Measurements from ENCODE around the gene RAVER2.

RAVER2 gene

DNA sequence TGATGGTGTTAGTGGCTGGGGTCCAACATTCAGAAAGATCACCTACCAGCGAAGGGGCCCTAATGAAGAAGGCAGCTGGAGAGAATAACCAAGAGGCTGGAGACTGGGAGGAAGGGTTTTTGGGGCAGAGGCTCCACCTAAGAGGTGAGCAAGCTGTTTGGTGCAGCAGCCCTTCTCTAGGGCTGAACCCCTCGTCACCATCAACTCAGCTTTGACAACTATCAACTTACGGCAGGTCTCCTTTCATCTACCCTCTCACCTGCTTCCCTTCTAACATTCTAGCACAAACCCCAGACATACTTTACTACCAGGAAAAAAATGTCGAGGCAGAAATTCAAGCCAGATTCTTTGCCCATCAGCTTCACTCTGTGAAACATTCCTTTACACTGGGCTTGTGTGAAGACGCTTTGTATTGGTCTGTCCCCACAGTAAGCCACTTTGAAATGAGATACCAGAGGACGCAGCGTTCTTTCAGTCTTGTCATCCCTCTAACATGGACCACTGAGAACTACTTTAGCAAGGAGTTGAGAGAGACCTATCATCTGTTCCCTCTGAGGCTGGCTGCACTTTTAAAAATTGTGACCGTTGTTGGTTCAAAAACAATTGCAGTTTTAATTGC, 84.6 kb downstream of the RAVER2 start:
- DNase-seq (ENCODE audit: insufficient read length, low spot score), result no peak
- TF ChIP-seq, protein P1, sequence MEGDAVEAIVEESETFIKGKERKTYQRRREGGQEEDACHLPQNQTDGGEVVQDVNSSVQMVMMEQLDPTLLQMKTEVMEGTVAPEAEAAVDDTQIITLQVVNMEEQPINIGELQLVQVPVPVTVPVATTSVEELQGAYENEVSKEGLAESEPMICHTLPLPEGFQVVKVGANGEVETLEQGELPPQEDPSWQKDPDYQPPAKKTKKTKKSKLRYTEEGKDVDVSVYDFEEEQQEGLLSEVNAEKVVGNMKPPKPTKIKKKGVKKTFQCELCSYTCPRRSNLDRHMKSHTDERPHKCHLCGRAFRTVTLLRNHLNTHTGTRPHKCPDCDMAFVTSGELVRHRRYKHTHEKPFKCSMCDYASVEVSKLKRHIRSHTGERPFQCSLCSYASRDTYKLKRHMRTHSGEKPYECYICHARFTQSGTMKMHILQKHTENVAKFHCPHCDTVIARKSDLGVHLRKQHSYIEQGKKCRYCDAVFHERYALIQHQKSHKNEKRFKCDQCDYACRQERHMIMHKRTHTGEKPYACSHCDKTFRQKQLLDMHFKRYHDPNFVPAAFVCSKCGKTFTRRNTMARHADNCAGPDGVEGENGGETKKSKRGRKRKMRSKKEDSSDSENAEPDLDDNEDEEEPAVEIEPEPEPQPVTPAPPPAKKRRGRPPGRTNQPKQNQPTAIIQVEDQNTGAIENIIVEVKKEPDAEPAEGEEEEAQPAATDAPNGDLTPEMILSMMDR (IDR thresholded peaks at IDR 0.05; ENCODE audit: insufficient read depth, missing control alignments), result no peak
- no peak for FAIRE-seq

DNA sequence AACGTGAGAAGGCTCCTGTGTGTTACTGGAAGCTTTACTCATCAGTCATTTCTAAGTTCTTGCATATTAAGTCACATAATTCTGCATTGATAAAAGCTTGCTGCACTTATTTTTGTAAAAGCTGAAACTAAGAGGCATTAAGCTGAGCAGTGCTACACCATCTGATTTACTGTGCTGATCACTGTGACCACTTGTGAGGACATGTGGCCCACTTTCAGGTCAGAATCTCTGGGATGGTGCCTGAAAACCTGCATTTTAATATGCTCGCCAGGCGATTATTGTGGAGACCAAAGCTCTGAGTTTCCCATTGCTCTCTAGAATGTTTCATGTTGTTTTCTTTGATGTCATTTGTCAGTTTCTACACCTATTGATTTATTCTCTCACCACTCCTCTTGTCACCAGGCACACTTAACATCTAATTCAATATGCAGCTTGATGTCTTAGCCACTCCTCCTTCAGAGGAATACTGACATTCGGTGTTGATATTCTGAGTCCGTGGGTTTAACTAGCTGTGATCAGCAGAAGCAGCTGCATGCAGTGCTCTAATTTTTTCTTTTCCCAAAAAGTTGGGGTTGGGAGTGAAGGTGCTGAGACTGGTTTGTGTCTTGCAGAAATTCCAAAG, 85.3 kb downstream of the RAVER2 start:
- no peak for FAIRE-seq
- TF ChIP-seq, protein P1 (IDR thresholded peaks at IDR 0.05; ENCODE audit: insufficient read depth, missing control alignments), result no peak
- no peak for DNase-seq (ENCODE audit: insufficient read length, low spot score)

GRCh38 chr1:64834734-64835133, 89.9 kb downstream of the RAVER2 start:
- TF ChIP-seq, protein P1 (IDR thresholded peaks at IDR 0.05; ENCODE audit: insufficient read depth, missing control alignments), result no peak
- no peak for FAIRE-seq
- DNase-seq (ENCODE audit: insufficient read length, low spot score), result no peak

GRCh38 chr1:64836802-64837201, 91.9 kb downstream of the RAVER2 start:
- TF ChIP-seq, protein P1 (IDR thresholded peaks at IDR 0.05; ENCODE audit: insufficient read depth, missing control alignments), result no peak
- FAIRE-seq (no peak), DNase-seq (ENCODE audit: insufficient read length, low spot score) (no peak)

DNA sequence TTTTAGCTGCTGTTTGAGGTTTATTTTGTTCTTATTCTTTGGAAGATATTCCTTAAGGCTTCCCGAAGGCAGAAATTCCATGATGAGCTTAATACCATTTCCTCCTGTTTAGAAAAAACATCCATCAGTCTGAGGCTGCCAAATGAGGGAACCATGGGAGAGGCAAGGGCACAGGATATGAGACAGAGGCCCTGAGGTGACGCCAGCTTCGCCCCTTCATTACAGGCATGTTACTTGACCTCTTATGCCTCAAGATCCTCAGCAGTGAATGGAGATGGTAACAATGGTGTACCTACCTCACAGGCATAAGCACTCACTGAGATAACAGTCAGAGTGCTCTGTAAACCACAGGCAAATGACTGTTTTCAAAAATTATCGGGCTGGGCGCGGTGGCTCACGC, 93.6 kb downstream of the RAVER2 start:
- FAIRE-seq (no peak), DNase-seq (ENCODE audit: insufficient read length, low spot score) (no peak)
- TF ChIP-seq, protein P1 (IDR thresholded peaks at IDR 0.05; ENCODE audit: insufficient read depth, missing control alignments), result no peak

DNA sequence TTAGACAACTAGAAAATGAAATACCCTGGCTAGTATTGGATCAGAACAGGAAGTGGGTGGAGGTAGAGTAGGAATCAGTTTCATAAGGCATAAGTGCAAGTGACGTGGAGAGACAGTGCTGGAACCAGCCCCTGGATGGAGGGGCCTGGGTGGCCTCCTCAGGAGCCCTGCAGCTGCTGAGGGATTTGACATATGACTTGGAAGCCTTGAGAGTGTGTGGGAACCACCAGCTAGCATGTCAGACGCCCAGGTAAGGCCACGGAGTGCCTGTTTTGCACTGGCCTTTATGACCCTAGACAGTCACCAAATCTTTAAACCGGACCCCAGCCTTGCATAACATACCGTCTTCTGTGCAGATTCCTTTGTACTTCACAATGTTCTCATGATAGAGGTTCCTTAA, 94.4 kb downstream of the RAVER2 start:
- FAIRE-seq (no peak), DNase-seq (ENCODE audit: insufficient read length, low spot score) (no peak)
- TF ChIP-seq, protein P1 (IDR thresholded peaks at IDR 0.05; ENCODE audit: insufficient read depth, missing control alignments), result no peak

DNA sequence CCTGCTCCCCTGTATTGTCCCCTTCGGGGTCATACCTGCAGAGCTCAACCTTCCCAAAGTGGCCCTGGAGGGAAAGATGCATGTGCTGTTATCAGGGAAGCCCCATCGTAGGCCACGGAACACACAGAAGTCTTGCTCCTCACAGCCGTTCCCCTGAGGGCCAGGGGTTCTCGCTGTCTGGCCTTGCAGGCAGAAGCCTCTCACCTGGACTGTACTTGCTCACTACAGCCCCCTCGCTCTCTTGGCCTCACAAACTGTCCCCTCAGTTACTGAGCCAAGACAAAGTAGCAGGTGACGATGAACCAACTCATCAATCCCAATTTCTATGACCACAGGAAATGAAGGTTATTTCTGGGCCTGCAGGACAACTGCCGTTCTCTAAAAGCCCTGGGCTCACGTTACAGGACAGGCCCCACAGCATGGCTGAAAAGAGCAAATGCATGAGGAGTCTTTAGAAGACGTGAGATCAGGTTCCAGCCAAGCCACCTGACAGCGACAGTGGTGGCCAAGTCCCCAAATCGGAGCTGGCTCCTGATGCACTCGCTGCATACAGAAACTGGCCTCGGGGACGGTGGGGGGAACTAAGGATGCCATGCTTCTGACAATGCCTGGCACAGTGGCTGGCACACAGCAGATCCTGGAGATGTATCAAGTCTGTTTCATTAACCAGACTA, 95.0 kb downstream of the RAVER2 start:
- TF ChIP-seq, protein P1 (IDR thresholded peaks at IDR 0.05; ENCODE audit: insufficient read depth, missing control alignments), result no peak
- DNase-seq (ENCODE audit: insufficient read length, low spot score) (no peak), FAIRE-seq (no peak)

All from D721Med (cell line).